Measurements from ENCODE around the gene FAM229B. TPM values are rescaled to one million over a fixed set of nuclear protein-coding genes. Genes with fewer than 3 reads are reported as not detected.
"Not testable (repeated sequence)": the region's sequence is repeated elsewhere in the genome, so short reads cannot be mapped to it uniquely, and the experiment has no call there.

FAM229B gene
- total and polyA plus RNA-seq, 2 of the 4 experiments (the other 2 are of a cell fraction) = 8.6 to 25.6 TPM

GRCh38 chr6:112050429-112050828 lies 37.0 kb upstream of the FAM229B start:
- H3K4me3 ChIP-seq (ENCODE audit: insufficient read depth, low read depth, low read length) = no peak overlapping the region
- ChIA-PET CTCF (no interaction called here), POLR2A (ENCODE audit: unreplicated experiment) (interaction anchor here (0.6 kb wide), 1 partner anchor 43 kb away, joined by 3 read pairs; no protein-coding TSS in a partner anchor)
- H2BK15ac ChIP-seq (ENCODE audit: low read depth, low read length) = no peak overlapping the region
- DNase-seq (no peak), ATAC-seq (ENCODE audit: low read depth) (no peak)
- H2BK5ac ChIP-seq (ENCODE audit: low read depth, low read length, poor library complexity, severe bottlenecking) = no peak overlapping the region
- no peak overlapping the region for H3K4me2 ChIP-seq (ENCODE audit: low read depth, low read length)
- no peak overlapping the region for H4K5ac ChIP-seq (ENCODE audit: low read depth, low read length)
- no peak overlapping the region for H2AK5ac ChIP-seq (ENCODE audit: low read depth, low read length)
- no peaks in the 10 kb centered on the region for H3K79me1 ChIP-seq (ENCODE audit: low read depth in 1 of 2, low read length in 2 of 2)
- no peak overlapping the region for H4K91ac ChIP-seq (ENCODE audit: insufficient read depth, low read depth, low read length)
- H3K23ac ChIP-seq (ENCODE audit: low read depth, low read length) = no peak overlapping the region
- no peak overlapping the region for H2BK120ac ChIP-seq (ENCODE audit: low read depth, low read length)
- no peak overlapping the region for H2AFZ ChIP-seq (replicated peaks; ENCODE audit: low read length, poor library complexity)
- no peaks in the 10 kb centered on the region for H3K27me3 ChIP-seq (ENCODE audit: control insufficient read depth, insufficient read depth, low read length)
- no peaks in the 10 kb centered on the region; the same call in 1 of the 2 replicates for H3K9me3 ChIP-seq (ENCODE audit: control insufficient read depth, insufficient read depth, low read length)
- no peak overlapping the region for H3K4ac ChIP-seq (ENCODE audit: low read depth, low read length)
- H3K56ac ChIP-seq (ENCODE audit: extremely low read depth, insufficient read depth, low read length) = no peak overlapping the region
- H4K8ac ChIP-seq (ENCODE audit: low read depth in 2 of 2, low read length in 2 of 2) = no peak overlapping the region
- H2AK9ac ChIP-seq (replicated peaks; ENCODE audit: low read depth, low read length, poor library complexity) = no peak overlapping the region
- no peak overlapping the region for H2BK20ac ChIP-seq (ENCODE audit: low read depth, low read length)
- H3K9ac ChIP-seq (ENCODE audit: low read depth, low read length) = no peak overlapping the region
- no peak overlapping the region for H3K18ac ChIP-seq (ENCODE audit: low read depth, low read length)
- TF ChIP-seq MAFK (IDR thresholded peaks at IDR 0.05; ENCODE audit: low read depth, low read length) = peak; percentile 53
- TF ChIP-seq, protein P1, sequence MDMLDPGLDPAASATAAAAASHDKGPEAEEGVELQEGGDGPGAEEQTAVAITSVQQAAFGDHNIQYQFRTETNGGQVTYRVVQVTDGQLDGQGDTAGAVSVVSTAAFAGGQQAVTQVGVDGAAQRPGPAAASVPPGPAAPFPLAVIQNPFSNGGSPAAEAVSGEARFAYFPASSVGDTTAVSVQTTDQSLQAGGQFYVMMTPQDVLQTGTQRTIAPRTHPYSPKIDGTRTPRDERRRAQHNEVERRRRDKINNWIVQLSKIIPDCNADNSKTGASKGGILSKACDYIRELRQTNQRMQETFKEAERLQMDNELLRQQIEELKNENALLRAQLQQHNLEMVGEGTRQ (IDR thresholded peaks at IDR 0.05; ENCODE audit: low read depth, low read length) = no peak
- no peaks in the 10 kb centered on the region; the same call in none of the 2 replicates for H3K4me1 ChIP-seq (ENCODE audit: control insufficient read depth, insufficient read depth, low read length)
- H3K9me1 ChIP-seq (ENCODE audit: insufficient read depth, low read length) = no peaks in the 10 kb centered on the region
- H3K27ac ChIP-seq (ENCODE audit: insufficient read depth, low read length) = no peak overlapping the region
- no peaks in the 10 kb centered on the region for H3K36me3 ChIP-seq (ENCODE audit: control insufficient read depth, insufficient read depth, low read length)
- intact Hi-C loops (cut with micrococcal nuclease) (no loop called here), in situ Hi-C loops (cut with MboI; ENCODE audit: low sequenced_read_pairs) (no loop called here), dilution Hi-C loops (cut with HindIII; ENCODE audit: low sequenced_read_pairs, unreplicated experiment) (no loop called here)
- H3K14ac ChIP-seq (replicated peaks; ENCODE audit: low read depth, low read length) = no peak overlapping the region
- no CpG with 5 or more reads among the region's 5 CpGs for WGBS, 2 experiments (ENCODE audit: extremely low coverage in 2 of 2, insufficient read length in 1 of 2)
- no peaks in the 10 kb centered on the region for H4K20me1 ChIP-seq (ENCODE audit: insufficient read depth, low read length)
- no TSS peak for BruUV-seq (replicated peaks)

GRCh38 chr6:112051251-112051740 lies 36.1 kb upstream of the FAM229B start:
- H3K4me1 ChIP-seq (ENCODE audit: control insufficient read depth, insufficient read depth, low read length); POLR2A ChIA-PET (ENCODE audit: unreplicated experiment); H4K20me1 ChIP-seq (ENCODE audit: insufficient read depth, low read length); H4K91ac ChIP-seq (ENCODE audit: insufficient read depth, low read depth, low read length); H2BK15ac ChIP-seq (ENCODE audit: low read depth, low read length); H4K5ac ChIP-seq (ENCODE audit: low read depth, low read length); H3K9me3 ChIP-seq (ENCODE audit: control insufficient read depth, insufficient read depth, low read length); H2AK9ac ChIP-seq (replicated peaks; ENCODE audit: low read depth, low read length, poor library complexity); H3K4me2 ChIP-seq (ENCODE audit: low read depth, low read length); H2BK20ac ChIP-seq (ENCODE audit: low read depth, low read length); H3K18ac ChIP-seq (ENCODE audit: low read depth, low read length); H3K79me1 ChIP-seq (ENCODE audit: low read depth in 1 of 2, low read length in 2 of 2); BruUV-seq (replicated peaks); H2BK5ac ChIP-seq (ENCODE audit: low read depth, low read length, poor library complexity, severe bottlenecking); H3K4me3 ChIP-seq (ENCODE audit: insufficient read depth, low read depth, low read length); H3K9me1 ChIP-seq (ENCODE audit: insufficient read depth, low read length); intact Hi-C loops (cut with micrococcal nuclease); CTCF ChIA-PET; H2AFZ ChIP-seq (replicated peaks; ENCODE audit: low read length, poor library complexity); H3K23ac ChIP-seq (ENCODE audit: low read depth, low read length); H3K27me3 ChIP-seq (ENCODE audit: control insufficient read depth, insufficient read depth, low read length); H3K27ac ChIP-seq (ENCODE audit: insufficient read depth, low read length); dilution Hi-C loops (cut with HindIII; ENCODE audit: low sequenced_read_pairs, unreplicated experiment); in situ Hi-C loops (cut with MboI; ENCODE audit: low sequenced_read_pairs); DNase-seq; H2AK5ac ChIP-seq (ENCODE audit: low read depth, low read length); H3K9ac ChIP-seq (ENCODE audit: low read depth, low read length); H2BK120ac ChIP-seq (ENCODE audit: low read depth, low read length); H3K36me3 ChIP-seq (ENCODE audit: control insufficient read depth, insufficient read depth, low read length); H3K4ac ChIP-seq (ENCODE audit: low read depth, low read length); H4K8ac ChIP-seq (ENCODE audit: low read depth in 2 of 2, low read length in 2 of 2); ATAC-seq (ENCODE audit: low read depth); H3K56ac ChIP-seq (ENCODE audit: extremely low read depth, insufficient read depth, low read length); H3K14ac ChIP-seq (replicated peaks; ENCODE audit: low read depth, low read length): not testable (repeated sequence)
- WGBS, 2 experiments (ENCODE audit: extremely low coverage in 2 of 2, insufficient read length in 1 of 2) = no CpG with 5 or more reads among the region's 4 CpGs

Data from IMR-90 (cell line).